Adrenal gland (tissue), 12 donors: Measurements from ENCODE around the gene NT5C2. TPM values are rescaled to one million over a fixed set of nuclear protein-coding genes. Genes with fewer than 3 reads are reported as not detected.

Experiments used
- DNase-seq, 7 donors: peaks; one replicate each; pipeline ENCODE4 v3.0.0-alpha.2; 2019 to 2020
- H3K27ac ChIP-seq, 5 donors: fragments of 200-600 bp; sonication (generic) in 4 of 5; 1 replicate in 3 of 5; 2 replicates in 2 of 5; pipeline versions ENCODE4 v1.5.1 to v1.8.0; 2016 to 2020; ENCODE audit warnings: mild to moderate bottlenecking in 1 of 5
- H3K27me3 ChIP-seq: fragments of 200-600 bp; 2 replicates; pipeline ENCODE4 v1.8.0; 2021
- H3K36me3 ChIP-seq, 2 donors: fragments of 200-600 bp; replicated peaks in 1 of 2; 1 replicate in 1 of 2; 2 replicates in 1 of 2; pipeline versions ENCODE4 v1.5.1 to v1.8.0; 2018 to 2022
- H3K4me1 ChIP-seq, 2 donors: fragments of 200-600 bp; replicated peaks in 1 of 2; 1 replicate in 1 of 2; 2 replicates in 1 of 2; pipeline versions ENCODE4 v1.5.1 to v1.8.0; 2018 to 2021
- H3K4me3 ChIP-seq, 4 donors: fragments of 200-600 bp; sonication (generic) in 3 of 4; one replicate each; pipeline ENCODE4 v1.5.1; 2016 to 2018
- H3K9me3 ChIP-seq, 3 donors: fragments of 200-600 bp; sonication (generic) in 1 of 3; replicated peaks in 1 of 3; 1 replicate in 2 of 3; 2 replicates in 1 of 3; pipeline versions ENCODE4 v1.5.1 to v1.8.0; 2016 to 2021
- CTCF ChIP-seq, 6 experiments: fragments of 450-650 bp in 4 of 6; fragments of 200-600 bp in 2 of 6; sonication (generic) in 1 of 6; IDR thresholded peaks; 1 replicate in 5 of 6; 2 replicates in 1 of 6; pipeline versions ENCODE4 v1.5.1 to v1.8.0; 2016 to 2021; ENCODE audit warnings: antibody characterized with exemption in 6 of 6, mild to moderate bottlenecking in 2 of 6, moderate library complexity in 1 of 6
- POLR2A ChIP-seq, 2 donors: fragments of 450-650 bp; IDR thresholded peaks; one replicate each; pipeline ENCODE4 v1.6.1; 2017; ENCODE audit warnings: antibody characterized with exemption in 2 of 2, mild to moderate bottlenecking in 2 of 2, moderate library complexity in 1 of 2
- WGBS, 4 donors: extraction: QIAGEN DNeasy Blood & Tissue Kit in 2 of 4; methylation state at CpG; one replicate each; pipeline versions ENCODE4 v1.1.5 to v1.1.7; 2013 to 2017; 5-methylcytosine and 5-hydroxymethylcytosine counted together
- intact Hi-C, 2 donors: fragments of 100-400 bp; cut with DNase I; formaldehyde crosslinking; loops; one replicate each; pipeline versions ENCODE4 v1.14.1 to v1.15.0; 2022 to 2023
- polyA plus RNA-seq, 3 donors: library from polyadenylated mRNA; stranded (reverse); fragments of 200-250 nt in 2 of 3; fragments of 350-450 nt in 1 of 3; fragmentation: Illumina TruSeq in 1 of 3; extraction: RNeasy Lipid Tissue Mini Kit (QIAGEN cat#74804) in 1 of 3; gene quantifications; one replicate each; pipeline ENCODE4 v1.2.3, GENCODE V29; 2013 to 2014
- total RNA-seq, 9 donors: library from RNA; depleted of rRNA in 4 of 9; stranded (reverse); fragments of >200 nt in 4 of 9; fragments of 120-200 nt in 1 of 9; fragmentation: NEBNext Ultra II Directional in 1 of 9; extraction: Animal tissue kit (Norgen Biotek cat#: 25700) in 1 of 9; gene quantifications; one replicate each; pipeline versions ENCODE4 v1.1.0 to v1.2.4, GENCODE V29; 2013 to 2023
- donor health status: healthy with polysubstance abuse.
- donor health status: Bipolar disorder and iron deficiency.
- donor health status: DM: yes; HTN: yes; CAD: no.
- donor health status: DM: no; HTN: no; CAD: no.
- donor health status: DM: no; HTN: no; CAD: no.
- donor health status: DM: yes; HTN: yes; CAD: no.

NT5C2 gene
- total and polyA plus RNA-seq, 12 donors, result 23.2 to 101 (median 71.1) TPM

- H3K27me3 ChIP-seq, result no peaks in the 10 kb centered on the region
- H3K36me3 ChIP-seq, result no peaks in the 10 kb centered on the region
- intact Hi-C loops, result loop anchor here in 1 of 2 donors (2.0 kb wide), 1 partner anchor 13 kb away; no protein-coding TSS in a partner anchor
- H3K9me3 ChIP-seq, result no peaks in the 10 kb centered on the region
- no peak for DNase-seq
- H3K27ac ChIP-seq, result no peak overlapping the region
- TF ChIP-seq CTCF (IDR thresholded peaks at IDR 0.05), result no peak
- TF ChIP-seq POLR2A (IDR thresholded peaks at IDR 0.05), result no peak
- H3K4me3 ChIP-seq, result no peak overlapping the region
- 85 to 95% (median 92%) methylated on average over 5 of the region's 5 CpGs for WGBS, 4 donors
- peaks cover 0 to 6% of the 10 kb centered on the region in 2 donors for H3K4me1 ChIP-seq
Measured at GRCh38 chr10:103042129-103042528, 150.9 kb downstream of the NT5C2 start.

DNA sequence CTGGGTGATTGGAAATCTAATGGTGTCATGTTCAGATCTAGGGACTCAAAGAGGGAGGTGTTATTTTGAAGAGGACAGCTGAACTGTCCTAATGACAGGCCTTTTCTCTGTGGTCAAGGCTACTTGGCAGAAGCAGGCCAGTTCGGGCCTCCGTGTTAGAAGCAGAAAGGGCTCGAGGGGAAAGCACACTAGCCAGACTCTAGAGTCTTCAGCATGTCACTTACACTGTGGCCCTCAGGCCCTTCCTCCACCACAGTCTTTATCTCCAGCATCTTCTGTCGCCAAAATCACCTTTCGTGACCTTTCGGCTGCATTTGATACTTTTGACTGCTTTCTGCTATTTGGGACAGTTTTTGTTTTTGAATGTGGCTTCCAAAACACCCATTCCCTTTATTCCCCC lies 151.7 kb downstream of the NT5C2 start:
- intact Hi-C loops, result no loop called here
- Histone ChIP-seq H3K36me3 (no peaks in the 10 kb centered on the region), H3K27ac (no peak overlapping the region), H3K4me1 (peaks cover 0 to 6% of the 10 kb centered on the region in 2 donors), H3K27me3 (no peaks in the 10 kb centered on the region), H3K4me3 (no peak overlapping the region), H3K9me3 (no peaks in the 10 kb centered on the region)
- peak in 2 of 7 donors; percentile 31 to 32 for DNase-seq
- 61 to 76% (median 64%) methylated on average over 6 of the region's 6 CpGs for WGBS, 4 donors
- TF ChIP-seq CTCF (IDR thresholded peaks at IDR 0.05), result no peak
- TF ChIP-seq POLR2A (IDR thresholded peaks at IDR 0.05), result no peak

- WGBS, 4 donors, result 89 to 94% (median 92%) methylated on average over 4 of the region's 4 CpGs
- H3K27me3 ChIP-seq, result no peaks in the 10 kb centered on the region
- intact Hi-C loops, result no loop called here
- no peak overlapping the region for H3K27ac ChIP-seq
- H3K4me1 ChIP-seq, result peaks cover 0 to 6% of the 10 kb centered on the region in 2 donors
- H3K4me3 ChIP-seq, result no peak overlapping the region
- H3K36me3 ChIP-seq, result no peaks in the 10 kb centered on the region
- DNase-seq, result no peak
- no peak for TF ChIP-seq POLR2A (IDR thresholded peaks at IDR 0.05)
- TF ChIP-seq CTCF (IDR thresholded peaks at IDR 0.05), result no peak
- no peaks in the 10 kb centered on the region for H3K9me3 ChIP-seq
Measured at GRCh38 chr10:103040418-103040817, 152.7 kb downstream of the NT5C2 start.

DNA sequence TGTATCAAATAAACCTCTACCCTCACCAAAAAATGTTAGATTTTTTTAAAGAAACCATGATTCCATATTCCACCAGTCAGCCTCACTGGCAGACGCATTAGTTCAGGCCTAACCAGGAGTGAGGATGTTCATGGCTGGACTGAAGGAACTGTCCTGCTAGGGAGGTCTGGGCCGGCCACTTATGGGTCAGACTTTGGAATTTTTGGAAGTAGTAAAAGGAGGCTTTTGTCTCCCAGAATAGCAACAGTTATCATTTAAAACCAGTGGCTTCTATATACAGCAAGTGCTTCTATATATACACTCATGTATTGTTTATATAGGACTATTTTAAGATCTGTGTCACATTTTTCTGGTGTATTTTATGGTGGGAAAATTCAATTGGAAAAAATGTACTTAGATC lies 154.5 kb downstream of the NT5C2 start:
- intact Hi-C loops, result no loop called here
- Histone ChIP-seq H3K27ac (no peak overlapping the region), H3K9me3 (no peaks in the 10 kb centered on the region), H3K4me1 (peaks cover 0 to 6% of the 10 kb centered on the region in 2 donors), H3K4me3 (no peak overlapping the region), H3K36me3 (no peaks in the 10 kb centered on the region), H3K27me3 (no peaks in the 10 kb centered on the region)
- TF ChIP-seq CTCF (IDR thresholded peaks at IDR 0.05) (no peak), POLR2A (IDR thresholded peaks at IDR 0.05) (no peak)
- WGBS, 4 donors, result 81 to 90% (median 87%) methylated on average over 2 of the region's 2 CpGs
- no peak for DNase-seq

Other genes with a start within 250 kb of the NT5C2 start
- under 1 TPM in 1 of 9 donors, not detected in 8; 0.11 TPM for gene RPEL1, start 52.6 kb upstream of the NT5C2 start, total RNA-seq
- under 1 TPM in 1 of 3 donors, not detected in 2; 0.09 TPM for gene RPEL1, start 52.6 kb upstream of the NT5C2 start, polyA plus RNA-seq
- gene INA, start 83.9 kb upstream of the NT5C2 start, total RNA-seq, result 10 to 100 TPM in 2 of 9 donors, 1 to 10 TPM in 2, under 1 TPM in 4, not detected in 1; 0.18 to 11.1 (median 3.9) TPM
- gene INA, start 83.9 kb upstream of the NT5C2 start, polyA plus RNA-seq, result 10 to 100 TPM in 2 of 3 donors, 1 to 10 TPM in 1; 4.7 to 18.3 (median 14.8) TPM
- gene PCGF6, start 157.9 kb upstream of the NT5C2 start, total RNA-seq, result 10 to 100 TPM in 2 of 9 donors, 1 to 10 TPM in 7; 3.1 to 12.3 (median 7.4) TPM
- gene PCGF6, start 157.9 kb upstream of the NT5C2 start, polyA plus RNA-seq, result 1 to 10 TPM; 6.4 to 7.8 (median 7.1) TPM
- gene TAF5, start 174.7 kb upstream of the NT5C2 start, total RNA-seq, result 1 to 10 TPM; 1.6 to 6.4 (median 4.0) TPM
- 1 to 10 TPM; 1.5 to 3.7 (median 2.5) TPM for gene TAF5, start 174.7 kb upstream of the NT5C2 start, polyA plus RNA-seq
- 100 to 1,000 TPM; 173 to 917 (median 329) TPM for gene ATP5MK, start 203.2 kb upstream of the NT5C2 start, total RNA-seq
- 1,000 to 10,000 TPM in 1 of 3 donors, 100 to 1,000 TPM in 2; 754 to 1,315 (median 756) TPM for gene ATP5MK, start 203.2 kb upstream of the NT5C2 start, polyA plus RNA-seq
- gene PDCD11, start 203.4 kb upstream of the NT5C2 start, total RNA-seq, result 10 to 100 TPM; 13.6 to 30.9 (median 21.1) TPM
- 10 to 100 TPM; 20.4 to 39.7 (median 21.4) TPM for gene PDCD11, start 203.4 kb upstream of the NT5C2 start, polyA plus RNA-seq